A673 (cell line): Measurements from ENCODE around the gene STX8. TPM values are rescaled to one million over a fixed set of nuclear protein-coding genes. Genes with fewer than 3 reads are reported as not detected.

ENCODE experiments used
- BruUV-seq: library from RNA; stranded (reverse); fragments of 400-500 nt; replicated peaks from 2 replicates; lab custom pipeline; 2021; lab: Mats Ljungman, UMichigan
- CTCF ChIA-PET: fragments of 300-600 bp; sonication (Branson Sonifier 250); formaldehyde crosslinking; loops from one replicate; lab custom pipeline; 2022; ENCODE audit warnings: antibody characterized with exemption; lab: Charles Lee
- POLR2A ChIA-PET: fragments of 300-600 bp; sonication (Branson Sonifier 250); formaldehyde crosslinking; loops from one replicate; lab custom pipeline; 2022; ENCODE audit warnings: antibody characterized with exemption; ENCODE audit not compliant: low non-redundant PET; lab: Charles Lee
- DNase-seq: peaks from one replicate; pipeline ENCODE4 v3.0.0-alpha.2; 2015; ENCODE audit warnings: low spot score
- H3K27ac ChIP-seq: fragments of 200-600 bp; sonication (generic); 2 replicates; pipeline ENCODE4 v1.5.1; 2016; ENCODE audit warnings: mixed run types, low read depth, mild to moderate bottlenecking, mixed read lengths, antibody characterized with exemption, low read length; ENCODE audit not compliant: poor library complexity, severe bottlenecking
- H3K27me3 ChIP-seq: fragments of 200-600 bp; sonication (generic); replicated peaks from 2 replicates; pipeline ENCODE4 v1.6.1; 2017; ENCODE audit warnings: mixed run types, low read depth, mild to moderate bottlenecking, mixed read lengths, antibody characterized with exemption, low read length; ENCODE audit not compliant: insufficient read depth, poor library complexity
- H3K36me3 ChIP-seq: fragments of 200-600 bp; sonication (generic); 2 replicates; pipeline ENCODE4 v1.6.1; 2016; ENCODE audit warnings: mixed run types, mild to moderate bottlenecking, mixed read lengths, antibody characterized with exemption, low read length; ENCODE audit not compliant: insufficient read depth, poor library complexity, severe bottlenecking
- H3K4me1 ChIP-seq: fragments of 200-600 bp; sonication (generic); 2 replicates; pipeline ENCODE4 v1.6.1; 2017; ENCODE audit warnings: mixed run types, mild to moderate bottlenecking, mixed read lengths, antibody characterized with exemption, low read length; ENCODE audit not compliant: insufficient read depth, poor library complexity, severe bottlenecking
- H3K4me3 ChIP-seq: fragments of 200-600 bp; sonication (generic); 2 replicates; pipeline ENCODE4 v1.5.1; 2016; ENCODE audit warnings: low read depth, mixed run types, mild to moderate bottlenecking, mixed read lengths, low read length; ENCODE audit not compliant: poor library complexity, severe bottlenecking
- H3K9me3 ChIP-seq: fragments of 200-600 bp; sonication (generic); 2 replicates; pipeline ENCODE4 v1.6.1; 2016; ENCODE audit warnings: mixed run types, low read depth, mild to moderate bottlenecking, mixed read lengths, antibody characterized with exemption, low read length; ENCODE audit not compliant: poor library complexity, severe bottlenecking
- CTCF ChIP-seq: fragments of 300-800, 200-600 bp; sonication (generic); conservative IDR thresholded peaks from 2 replicates; pipeline ENCODE4 v1.5.1; 2017; ENCODE audit warnings: low read depth, mild to moderate bottlenecking, antibody characterized with exemption, low read length, moderate library complexity, mixed read lengths
- EZH2 ChIP-seq: fragments of 200-600 bp; sonication (generic); IDR thresholded peaks from 2 replicates; pipeline ENCODE4 v1.6.1; 2017; ENCODE audit warnings: borderline replicate concordance, low read depth, mild to moderate bottlenecking, mixed read lengths, antibody characterized with exemption, low read length; ENCODE audit not compliant: poor library complexity, severe bottlenecking
- intact Hi-C: fragments of 100-400 bp; cut with micrococcal nuclease; formaldehyde crosslinking; loops from one replicate; pipeline ENCODE4 v1.10.0; 2022; ENCODE audit not compliant: unreplicated experiment
- total RNA-seq: library from RNA; stranded (reverse); gene quantifications from 2 replicates; pipeline ENCODE4 v1.2.3, GENCODE V29; 2021

The STX8 gene
- total RNA-seq, 1 experiment from 2014 or later: 51.4 TPM

GRCh38 chr17:9221147-9221921, 354.3 kb downstream of the STX8 start:
- no TSS peak for BruUV-seq
- Histone ChIP-seq H3K4me3 (no peak overlapping the region), H3K9me3 (peaks cover under 1% of the 10 kb centered on the region), H3K4me1 (no peaks in the 10 kb centered on the region), H3K27me3 (no peaks in the 10 kb centered on the region), H3K27ac (no peak overlapping the region), H3K36me3 (no peaks in the 10 kb centered on the region)
- TF ChIP-seq CTCF: no peak
- no peak for TF ChIP-seq EZH2
- DNase-seq: no peak
- intact Hi-C loops: no loop called here
- ChIA-PET CTCF (no interaction called here), POLR2A (no interaction called here)

- TF ChIP-seq EZH2 (no peak), CTCF (no peak)
- no peaks in the 10 kb centered on the region for H3K4me1 ChIP-seq
- POLR2A ChIA-PET: no interaction called here
- BruUV-seq: no TSS peak
- no peaks in the 10 kb centered on the region for H3K27me3 ChIP-seq
- H3K36me3 ChIP-seq: no peaks in the 10 kb centered on the region
- intact Hi-C loops: no loop called here
- no peak overlapping the region for H3K4me3 ChIP-seq
- no peak for DNase-seq
- H3K9me3 ChIP-seq: peaks cover 8% of the 10 kb centered on the region
- H3K27ac ChIP-seq: no peak overlapping the region
- CTCF ChIA-PET: no interaction called here
Measured at GRCh38 chr17:9220398-9221146, 355.0 kb downstream of the STX8 start.

GRCh38 chr17:9219631-9220397, 355.8 kb downstream of the STX8 start:
- CTCF ChIA-PET: no interaction called here
- H3K27me3 ChIP-seq: no peaks in the 10 kb centered on the region
- H3K36me3 ChIP-seq: no peaks in the 10 kb centered on the region
- H3K4me3 ChIP-seq: no peak overlapping the region
- POLR2A ChIA-PET: no interaction called here
- TF ChIP-seq CTCF (no peak), EZH2 (no peak)
- intact Hi-C loops: no loop called here
- no peak for DNase-seq
- H3K4me1 ChIP-seq: no peaks in the 10 kb centered on the region
- H3K27ac ChIP-seq: no peak overlapping the region
- BruUV-seq: no TSS peak
- H3K9me3 ChIP-seq: peaks cover 12% of the 10 kb centered on the region
